GM23338 (cell line): ENCODE results near the gene SYNPO2. TPM values are rescaled to one million over a fixed set of nuclear protein-coding genes. Genes with fewer than 3 reads are reported as not detected.

Source experiments
- ATAC-seq: fragments of 200-7000 bp; cut with Tn5 transposase; 3 replicates; pipeline ENCODE4 v1.9.1; 2020
- DNase-seq: peaks from one replicate; pipeline ENCODE4 v3.0.0-alpha.2; 2015; ENCODE audit warnings: low spot score
- H2AFZ ChIP-seq: fragments of 200-600 bp; sonication (generic); 2 replicates; pipeline ENCODE4 v1.8.0; 2016; ENCODE audit warnings: antibody characterized with exemption, mild to moderate bottlenecking, moderate library complexity
- H3F3A ChIP-seq: fragments of 200-600 bp; sonication (generic); replicated peaks from 2 replicates; pipeline ENCODE4 v1.8.0; 2017; ENCODE audit warnings: antibody characterized with exemption, mixed run types, low read depth
- H3K27ac ChIP-seq: fragments of 200-600 bp; sonication (generic); 2 replicates; pipeline ENCODE4 v1.6.1; 2016; ENCODE audit warnings: low read depth
- H3K27me3 ChIP-seq: fragments of 200-600 bp; sonication (generic); 2 replicates; pipeline ENCODE4 v1.8.0; 2016; ENCODE audit warnings: mild to moderate bottlenecking, mixed run types, moderate library complexity; ENCODE audit not compliant: insufficient read depth
- H3K36me3 ChIP-seq: fragments of 200-600 bp; sonication (generic); 2 replicates; pipeline ENCODE4 v1.8.0; 2016; ENCODE audit warnings: mild to moderate bottlenecking; ENCODE audit not compliant: insufficient read depth
- H3K4me1 ChIP-seq: fragments of 200-600 bp; sonication (generic); 2 replicates; pipeline ENCODE4 v1.8.0; 2016; ENCODE audit warnings: mild to moderate bottlenecking, moderate library complexity; ENCODE audit not compliant: insufficient read depth
- H3K4me2 ChIP-seq: fragments of 200-600 bp; sonication (generic); 2 replicates; pipeline ENCODE4 v1.7.1; 2017; ENCODE audit warnings: mixed run types
- H3K4me3 ChIP-seq: fragments of 200-600 bp; sonication (generic); 2 replicates; pipeline ENCODE4 v1.6.1; 2016; ENCODE audit warnings: mixed run types
- H3K79me2 ChIP-seq: fragments of 200-600 bp; sonication (generic); replicated peaks from 2 replicates; pipeline ENCODE4 v1.8.0; 2017; ENCODE audit warnings: mild to moderate bottlenecking; ENCODE audit not compliant: insufficient read depth
- H3K9me2 ChIP-seq: fragments of 200-600 bp; sonication (generic); 2 replicates; pipeline ENCODE4 v1.8.0; 2017; ENCODE audit not compliant: insufficient read depth
- H4K20me1 ChIP-seq: fragments of 200-600 bp; sonication (generic); replicated peaks from 2 replicates; pipeline ENCODE4 v1.8.0; 2017; ENCODE audit warnings: mild to moderate bottlenecking; ENCODE audit not compliant: insufficient read depth
- H3K27ac Mint-ChIP-seq: 2 replicates; pipeline ENCODE4 v1.8.0; 2020; ENCODE audit warnings: inconsistent platforms, mild to moderate bottlenecking, moderate library complexity, mixed read lengths
- H3K27me3 Mint-ChIP-seq: 3 replicates; pipeline ENCODE4 v1.8.0; 2022; ENCODE audit warnings: low read depth, mild to moderate bottlenecking, moderate library complexity, mixed read lengths, inconsistent platforms; ENCODE audit not compliant: insufficient read depth, poor library complexity
- H3K36me3 Mint-ChIP-seq: 3 replicates; pipeline ENCODE4 v1.8.0; 2021; ENCODE audit warnings: low read depth, mild to moderate bottlenecking, inconsistent platforms, moderate library complexity, mixed read lengths
- H3K4me1 Mint-ChIP-seq: 3 replicates; pipeline ENCODE4 v1.8.0; 2020; ENCODE audit warnings: mild to moderate bottlenecking, inconsistent platforms, mixed read lengths
- H3K4me3 Mint-ChIP-seq: 3 replicates; pipeline ENCODE4 v1.8.0; 2021; ENCODE audit warnings: moderate library complexity, mild to moderate bottlenecking, inconsistent platforms, mixed read lengths
- H3K9me3 Mint-ChIP-seq: 3 replicates; pipeline ENCODE4 v1.8.0; 2020; ENCODE audit warnings: moderate library complexity, mild to moderate bottlenecking, inconsistent platforms, mixed read lengths
- CREB1 ChIP-seq: fragments of 250-450 bp; sonication (Bioruptor Pico); IDR thresholded peaks from 2 replicates; pipeline ENCODE4 v1.5.0; 2020; ENCODE audit warnings: low read depth, mild to moderate bottlenecking, moderate library complexity
- CTCF ChIP-seq, 2 experiments: fragments of 200-600 bp in 1 of 2; sonication (generic) in 1 of 2; conservative IDR thresholded peaks; 2 replicates each; pipeline versions ENCODE4 v1.5.1 to v1.6.1; 2016 to 2017; ENCODE audit warnings: antibody characterized with exemption in 2 of 2, low read depth in 2 of 2, mild to moderate bottlenecking in 2 of 2, moderate library complexity in 1 of 2
- EZH2 ChIP-seq: fragments of 200-600 bp; sonication (generic); IDR thresholded peaks from one replicate; pipeline ENCODE4 v1.8.0; 2017; ENCODE audit warnings: antibody characterized with exemption, mild to moderate bottlenecking, low read depth; ENCODE audit not compliant: unreplicated experiment
- EZH2phosphoT487 ChIP-seq: fragments of 200-600 bp; sonication (generic); IDR thresholded peaks from one replicate; pipeline ENCODE4 v1.8.1; 2018; ENCODE audit warnings: antibody characterized with exemption; ENCODE audit not compliant: unreplicated experiment
- JUNB ChIP-seq: IDR thresholded peaks from one replicate; pipeline ENCODE4 v1.6.1; 2016; ENCODE audit warnings: antibody characterized with exemption; ENCODE audit not compliant: unreplicated experiment
- NANOG ChIP-seq: IDR thresholded peaks from 2 replicates; pipeline ENCODE4 v1.6.1; 2016; ENCODE audit warnings: antibody characterized with exemption, borderline replicate concordance
- POLR2AphosphoS5 ChIP-seq: IDR thresholded peaks from 2 replicates; pipeline ENCODE4 v1.6.1; 2016; ENCODE audit warnings: antibody characterized with exemption, low read depth
- STAT1 ChIP-seq: IDR thresholded peaks from one replicate; pipeline ENCODE4 v1.6.1; 2016; ENCODE audit warnings: antibody characterized with exemption; ENCODE audit not compliant: unreplicated experiment
- ZNF114 ChIP-seq: fragments of 250-450 bp; sonication (Bioruptor Pico); IDR thresholded peaks from 2 replicates; pipeline ENCODE4 v1.5.0; 2020; ENCODE audit warnings: mild to moderate bottlenecking, moderate library complexity
- ZNF331 ChIP-seq: fragments of 250-450 bp; sonication (Bioruptor Pico); IDR thresholded peaks from 2 replicates; pipeline ENCODE4 v1.5.0; 2020; ENCODE audit warnings: low read depth, mild to moderate bottlenecking, moderate library complexity
- ZNF462 ChIP-seq: fragments of 250-450 bp; sonication (Bioruptor Pico); IDR thresholded peaks from 2 replicates; pipeline ENCODE4 v1.5.0; 2020; ENCODE audit warnings: mild to moderate bottlenecking, moderate library complexity
- polyA plus RNA-seq: library from polyadenylated mRNA; unstranded; fragments of >200 nt; fragmentation: Nextera tagmentation; extraction: Ambion mirVana; gene quantifications from 2 replicates; pipeline ENCODE4 v1.2.1, GENCODE V29; 2016
- total RNA-seq: library from RNA; depleted of rRNA; stranded (reverse); fragments of >200 nt; shearing (Covaris generic); gene quantifications from 2 replicates; pipeline ENCODE4 v1.2.3, GENCODE V29; 2014
- TF ChIP-seq, protein P1 (sequence below): IDR thresholded peaks from one replicate; pipeline ENCODE4 v1.6.1; 2018; ENCODE audit warnings: antibody characterized with exemption; ENCODE audit not compliant: unreplicated experiment
- TF ChIP-seq, protein P2 (sequence below): IDR thresholded peaks from 2 replicates; pipeline ENCODE4 v1.6.1; 2016; ENCODE audit warnings: antibody characterized with exemption

The SYNPO2 gene
- total and polyA plus RNA-seq, 2 experiments from 2014 or later, result 2.1 to 3.4 TPM

GRCh38 chr4:119082661-119083060 is 194.0 kb downstream of the SYNPO2 start:
- H3K4me2 ChIP-seq, result no peak overlapping the region
- no peaks in the 10 kb centered on the region for H4K20me1 ChIP-seq
- Mint-ChIP-seq H3K4me3 (no peak overlapping the region), H3K9me3 (no peaks in the 10 kb centered on the region; the same call in 2 of the 3 replicates), H3K27ac (no peak overlapping the region), H3K27me3 (peaks cover 3% of the 10 kb centered on the region), H3K4me1 (no peaks in the 10 kb centered on the region), H3K36me3 (no peaks in the 10 kb centered on the region)
- no peak for DNase-seq
- no peak overlapping the region for H3K4me3 ChIP-seq
- no peak overlapping the region for H2AFZ ChIP-seq
- no peak overlapping the region for H3K27ac ChIP-seq
- no peaks in the 10 kb centered on the region for H3K79me2 ChIP-seq
- no peak for ATAC-seq
- no peaks in the 10 kb centered on the region for H3K27me3 ChIP-seq
- H3K9me2 ChIP-seq, result no peaks in the 10 kb centered on the region
- no peaks in the 10 kb centered on the region for H3F3A ChIP-seq
- TF ChIP-seq, protein P1, sequence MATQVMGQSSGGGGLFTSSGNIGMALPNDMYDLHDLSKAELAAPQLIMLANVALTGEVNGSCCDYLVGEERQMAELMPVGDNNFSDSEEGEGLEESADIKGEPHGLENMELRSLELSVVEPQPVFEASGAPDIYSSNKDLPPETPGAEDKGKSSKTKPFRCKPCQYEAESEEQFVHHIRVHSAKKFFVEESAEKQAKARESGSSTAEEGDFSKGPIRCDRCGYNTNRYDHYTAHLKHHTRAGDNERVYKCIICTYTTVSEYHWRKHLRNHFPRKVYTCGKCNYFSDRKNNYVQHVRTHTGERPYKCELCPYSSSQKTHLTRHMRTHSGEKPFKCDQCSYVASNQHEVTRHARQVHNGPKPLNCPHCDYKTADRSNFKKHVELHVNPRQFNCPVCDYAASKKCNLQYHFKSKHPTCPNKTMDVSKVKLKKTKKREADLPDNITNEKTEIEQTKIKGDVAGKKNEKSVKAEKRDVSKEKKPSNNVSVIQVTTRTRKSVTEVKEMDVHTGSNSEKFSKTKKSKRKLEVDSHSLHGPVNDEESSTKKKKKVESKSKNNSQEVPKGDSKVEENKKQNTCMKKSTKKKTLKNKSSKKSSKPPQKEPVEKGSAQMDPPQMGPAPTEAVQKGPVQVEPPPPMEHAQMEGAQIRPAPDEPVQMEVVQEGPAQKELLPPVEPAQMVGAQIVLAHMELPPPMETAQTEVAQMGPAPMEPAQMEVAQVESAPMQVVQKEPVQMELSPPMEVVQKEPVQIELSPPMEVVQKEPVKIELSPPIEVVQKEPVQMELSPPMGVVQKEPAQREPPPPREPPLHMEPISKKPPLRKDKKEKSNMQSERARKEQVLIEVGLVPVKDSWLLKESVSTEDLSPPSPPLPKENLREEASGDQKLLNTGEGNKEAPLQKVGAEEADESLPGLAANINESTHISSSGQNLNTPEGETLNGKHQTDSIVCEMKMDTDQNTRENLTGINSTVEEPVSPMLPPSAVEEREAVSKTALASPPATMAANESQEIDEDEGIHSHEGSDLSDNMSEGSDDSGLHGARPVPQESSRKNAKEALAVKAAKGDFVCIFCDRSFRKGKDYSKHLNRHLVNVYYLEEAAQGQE, result no peak
- TF ChIP-seq ZNF114 (CRISPR knock-in tag), result no peak
- TF ChIP-seq JUNB, result no peak
- no peak for TF ChIP-seq ZNF331 (CRISPR knock-in tag)
- TF ChIP-seq NANOG, result no peak
- TF ChIP-seq STAT1, result no peak
- no peak for TF ChIP-seq POLR2AphosphoS5
- TF ChIP-seq CREB1 (CRISPR knock-in tag), result no peak
- no peak for TF ChIP-seq EZH2phosphoT487
- TF ChIP-seq ZNF462, result no peak
- TF ChIP-seq, protein P2, sequence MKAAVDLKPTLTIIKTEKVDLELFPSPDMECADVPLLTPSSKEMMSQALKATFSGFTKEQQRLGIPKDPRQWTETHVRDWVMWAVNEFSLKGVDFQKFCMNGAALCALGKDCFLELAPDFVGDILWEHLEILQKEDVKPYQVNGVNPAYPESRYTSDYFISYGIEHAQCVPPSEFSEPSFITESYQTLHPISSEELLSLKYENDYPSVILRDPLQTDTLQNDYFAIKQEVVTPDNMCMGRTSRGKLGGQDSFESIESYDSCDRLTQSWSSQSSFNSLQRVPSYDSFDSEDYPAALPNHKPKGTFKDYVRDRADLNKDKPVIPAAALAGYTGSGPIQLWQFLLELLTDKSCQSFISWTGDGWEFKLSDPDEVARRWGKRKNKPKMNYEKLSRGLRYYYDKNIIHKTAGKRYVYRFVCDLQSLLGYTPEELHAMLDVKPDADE, result no peak
- TF ChIP-seq EZH2, result no peak
- TF ChIP-seq CTCF (conservative IDR thresholded peaks at IDR 0.05; ENCODE audit: low read depth in 2 of 2), result no peak
- no peaks in the 10 kb centered on the region for H3K4me1 ChIP-seq
- H3K36me3 ChIP-seq, result no peaks in the 10 kb centered on the region
